Skeletal muscle satellite cell (primary cell): ENCODE data around the gene RAB27B.
"Not testable (repeated sequence)": the region's sequence is repeated elsewhere in the genome, so short reads cannot be mapped to it uniquely, and the experiment has no call there.

Source experiments
- H3K27me3 ChIP-seq: 2 replicates; pipeline ENCODE4 v1.7.0; 2013; ENCODE audit warnings: low read length; ENCODE audit not compliant: control insufficient read depth, insufficient read depth
- H3K36me3 ChIP-seq: 2 replicates; pipeline ENCODE4 v1.7.0; 2013; ENCODE audit warnings: mild to moderate bottlenecking, control low read depth, low read length; ENCODE audit not compliant: insufficient read depth
- H3K4me1 ChIP-seq: 2 replicates; pipeline ENCODE4 v1.7.0; 2013; ENCODE audit warnings: low read length; ENCODE audit not compliant: control insufficient read depth, insufficient read depth
- H3K4me2 ChIP-seq: 2 replicates; pipeline ENCODE4 v1.7.0; 2013; ENCODE audit warnings: mild to moderate bottlenecking, low read length
- H3K4me3 ChIP-seq: 2 replicates; pipeline ENCODE4 v1.7.0; 2013; ENCODE audit warnings: low read length
- H3K9ac ChIP-seq: 2 replicates; pipeline ENCODE4 v1.7.0; 2013; ENCODE audit warnings: mild to moderate bottlenecking, low read depth, low read length, moderate library complexity
- H3K9me3 ChIP-seq: replicated peaks from 2 replicates; pipeline ENCODE4 v1.7.0; 2013; ENCODE audit warnings: mild to moderate bottlenecking, control low read depth, low read length

The RAB27B gene

GRCh38 chr18:54820785-54821275, 7.4 kb upstream of the RAB27B start:
- H3K4me3 ChIP-seq, H3K9ac ChIP-seq, H3K36me3 ChIP-seq, H3K27me3 ChIP-seq, H3K9me3 ChIP-seq, H3K4me2 ChIP-seq: not testable (repeated sequence)
- peaks cover 24% of the 10 kb centered on the region for H3K4me1 ChIP-seq

- no peaks in the 10 kb centered on the region for H3K27me3 ChIP-seq
- peak overlapping the region; percentile 48 for H3K4me2 ChIP-seq
- H3K4me1 ChIP-seq, result peaks cover 29% of the 10 kb centered on the region
- no peak overlapping the region for H3K4me3 ChIP-seq
- no peaks in the 10 kb centered on the region for H3K36me3 ChIP-seq
- peak overlapping the region; percentile 76 for H3K9ac ChIP-seq
- H3K9me3 ChIP-seq, result no peaks in the 10 kb centered on the region
These were observed 5.1 kb upstream of the RAB27B start for GRCh38 chr18:54822872-54823845.

- H3K36me3 ChIP-seq, result no peaks in the 10 kb centered on the region
- no peak overlapping the region for H3K4me3 ChIP-seq
- no peak overlapping the region for H3K9ac ChIP-seq
- H3K27me3 ChIP-seq, result no peaks in the 10 kb centered on the region
- H3K4me2 ChIP-seq, result no peak overlapping the region
- no peaks in the 10 kb centered on the region for H3K9me3 ChIP-seq
- H3K4me1 ChIP-seq, result peaks cover 29% of the 10 kb centered on the region
These were observed 3.5 kb upstream of the RAB27B start for GRCh38 chr18:54824761-54825160.

- H3K9ac ChIP-seq, result no peak overlapping the region
- no peaks in the 10 kb centered on the region for H3K9me3 ChIP-seq
- peaks cover 29% of the 10 kb centered on the region for H3K4me1 ChIP-seq
- no peak overlapping the region for H3K4me2 ChIP-seq
- no peaks in the 10 kb centered on the region for H3K27me3 ChIP-seq
- no peak overlapping the region for H3K4me3 ChIP-seq
- no peaks in the 10 kb centered on the region for H3K36me3 ChIP-seq
These were observed 2.5 kb upstream of the RAB27B start for GRCh38 chr18:54825601-54826344.

- H3K9ac ChIP-seq, result peak overlapping the region; percentile 73
- H3K4me1 ChIP-seq, result peaks cover 12% of the 10 kb centered on the region
These were observed 709 bp downstream of the RAB27B start for GRCh38 chr18:54828986-54829385.

GRCh38 chr18:54829856-54830255, 1.6 kb downstream of the RAB27B start:
- Histone ChIP-seq H3K27me3 (no peaks in the 10 kb centered on the region), H3K9me3 (no peaks in the 10 kb centered on the region), H3K9ac (peak overlapping the region; percentile 73), H3K4me2 (peak overlapping the region; percentile 86), H3K36me3 (peaks cover 2% of the 10 kb centered on the region), H3K4me1 (peaks cover 5% of the 10 kb centered on the region), H3K4me3 (peak overlapping the region; percentile 49)

More at GRCh38 chr18:54828986-54829385, 709 bp downstream of the RAB27B start:
- peak overlapping the region; percentile 78 for H3K4me3 ChIP-seq
- H3K9me3 ChIP-seq, result no peaks in the 10 kb centered on the region
- peak overlapping the region; percentile 86 for H3K4me2 ChIP-seq
- H3K27me3 ChIP-seq, result no peaks in the 10 kb centered on the region
- peaks cover 2% of the 10 kb centered on the region for H3K36me3 ChIP-seq

GRCh38 chr18:54830260-54830659, 2.0 kb downstream of the RAB27B start:
- Histone ChIP-seq H3K4me2 (peak overlapping the region; percentile 86), H3K4me3 (peak overlapping the region; percentile 8)

GRCh38 chr18:54830866-54831265, 2.6 kb downstream of the RAB27B start:
- Histone ChIP-seq H3K4me2 (no peak overlapping the region), H3K9me3 (no peaks in the 10 kb centered on the region), H3K4me3 (no peak overlapping the region), H3K4me1 (peaks cover 5% of the 10 kb centered on the region), H3K27me3 (no peaks in the 10 kb centered on the region), H3K36me3 (peaks cover 2% of the 10 kb centered on the region), H3K9ac (no peak overlapping the region)

More at GRCh38 chr18:54830260-54830659, 2.0 kb downstream of the RAB27B start:
- Histone ChIP-seq H3K9me3 (no peaks in the 10 kb centered on the region), H3K9ac (no peak overlapping the region), H3K27me3 (no peaks in the 10 kb centered on the region), H3K36me3 (peaks cover 2% of the 10 kb centered on the region), H3K4me1 (peaks cover 5% of the 10 kb centered on the region)

GRCh38 chr18:54835944-54836343, 7.7 kb downstream of the RAB27B start:
- no peak overlapping the region for H3K9ac ChIP-seq
- no peak overlapping the region for H3K4me2 ChIP-seq
- no peaks in the 10 kb centered on the region for H3K27me3 ChIP-seq
- no peak overlapping the region for H3K4me3 ChIP-seq
- H3K36me3 ChIP-seq, result peaks cover 2% of the 10 kb centered on the region
- no peaks in the 10 kb centered on the region for H3K9me3 ChIP-seq
- no peaks in the 10 kb centered on the region for H3K4me1 ChIP-seq

- Histone ChIP-seq H3K4me3 (no peak overlapping the region), H3K36me3 (no peaks in the 10 kb centered on the region), H3K4me2 (no peak overlapping the region), H3K9me3 (no peaks in the 10 kb centered on the region), H3K4me1 (peaks cover 7% of the 10 kb centered on the region), H3K9ac (no peak overlapping the region), H3K27me3 (no peaks in the 10 kb centered on the region)
These were observed 15.0 kb downstream of the RAB27B start for GRCh38 chr18:54843314-54843713.

GRCh38 chr18:54845787-54846186, 17.5 kb downstream of the RAB27B start:
- Histone ChIP-seq H3K27me3 (no peaks in the 10 kb centered on the region), H3K4me2 (no peak overlapping the region), H3K4me1 (peaks cover 7% of the 10 kb centered on the region), H3K36me3 (no peaks in the 10 kb centered on the region), H3K9ac (no peak overlapping the region), H3K4me3 (no peak overlapping the region), H3K9me3 (no peaks in the 10 kb centered on the region)
